H9 (cell line): Measurements from ENCODE around the gene TNMD. TPM values are rescaled to one million over a fixed set of nuclear protein-coding genes. Genes with fewer than 3 reads are reported as not detected.

Experiments
- DNase-seq: peaks from one replicate; pipeline ENCODE4 v3.0.0-alpha.2; 2017
- H2AFZ ChIP-seq: one replicate; pipeline ENCODE4 v1.6.1; 2013; ENCODE audit warnings: mild to moderate bottlenecking, low read length, control low read depth, moderate library complexity
- H2AK5ac ChIP-seq: 2 replicates; pipeline ENCODE4 v1.6.1; 2013; ENCODE audit warnings: low read length, control low read depth, mixed read lengths; ENCODE audit not compliant: insufficient read length
- H2BK120ac ChIP-seq: one replicate; pipeline ENCODE4 v1.6.1; 2013; ENCODE audit warnings: low read depth, mild to moderate bottlenecking, low read length, control low read depth, inconsistent platforms; ENCODE audit not compliant: poor library complexity, severe bottlenecking
- H2BK12ac ChIP-seq: 2 replicates; pipeline ENCODE4 v1.6.1; 2013; ENCODE audit warnings: low read length, control low read depth, mixed read lengths, low read depth; ENCODE audit not compliant: insufficient read length
- H2BK15ac ChIP-seq: 2 replicates; pipeline ENCODE4 v1.6.1; 2013; ENCODE audit warnings: low read depth, low read length, control low read depth
- H2BK20ac ChIP-seq: one replicate; pipeline ENCODE4 v1.6.1; 2013; ENCODE audit warnings: low read depth, mild to moderate bottlenecking, low read length, control low read depth, inconsistent platforms; ENCODE audit not compliant: poor library complexity, severe bottlenecking
- H2BK5ac ChIP-seq: 2 replicates; pipeline ENCODE4 v1.6.1; 2013; ENCODE audit warnings: low read length, control low read depth, mixed read lengths; ENCODE audit not compliant: insufficient read length
- H3K14ac ChIP-seq: 2 replicates; pipeline ENCODE4 v1.6.1; 2013; ENCODE audit warnings: low read length, control low read depth; ENCODE audit not compliant: insufficient read depth
- H3K18ac ChIP-seq: 2 replicates; pipeline ENCODE4 v1.6.1; 2013; ENCODE audit warnings: low read depth, mild to moderate bottlenecking, mixed read lengths, low read length, control low read depth; ENCODE audit not compliant: insufficient read length
- H3K23ac ChIP-seq: 2 replicates; pipeline ENCODE4 v1.6.1; 2013; ENCODE audit warnings: low read length, control low read depth, mixed read lengths, low read depth; ENCODE audit not compliant: insufficient read length
- H3K23me2 ChIP-seq: 2 replicates; pipeline ENCODE4 v1.6.1; 2013; ENCODE audit warnings: low read depth, mild to moderate bottlenecking, mixed read lengths, low read length, control low read depth; ENCODE audit not compliant: insufficient read length, poor library complexity, severe bottlenecking
- H3K27ac ChIP-seq: 2 replicates; pipeline ENCODE4 v1.5.1; 2013; ENCODE audit warnings: low read length, control low read depth, mixed read lengths, low read depth; ENCODE audit not compliant: insufficient read length
- H3K27me3 ChIP-seq: 2 replicates; pipeline ENCODE4 v1.6.1; 2013; ENCODE audit warnings: low read length, control low read depth, inconsistent platforms; ENCODE audit not compliant: insufficient read depth
- H3K4ac ChIP-seq: 2 replicates; pipeline ENCODE4 v1.6.1; 2013; ENCODE audit warnings: low read depth, mild to moderate bottlenecking, control low read depth, inconsistent platforms, low read length, moderate library complexity
- H3K4me1 ChIP-seq: 2 replicates; pipeline ENCODE4 v1.6.1; 2013; ENCODE audit warnings: low read length, control low read depth, inconsistent platforms; ENCODE audit not compliant: insufficient read depth
- H3K4me2 ChIP-seq: 2 replicates; pipeline ENCODE4 v1.6.1; 2013; ENCODE audit warnings: low read length, control low read depth, mixed read lengths; ENCODE audit not compliant: insufficient read length, insufficient read depth
- H3K56ac ChIP-seq: 2 replicates; pipeline ENCODE4 v1.6.1; 2013; ENCODE audit warnings: low read depth, mild to moderate bottlenecking, mixed read lengths, low read length, control low read depth; ENCODE audit not compliant: insufficient read length
- H3K79me1 ChIP-seq: 2 replicates; pipeline ENCODE4 v1.6.1; 2013; ENCODE audit warnings: low read depth, mild to moderate bottlenecking, moderate library complexity, low read length, control low read depth, inconsistent platforms; ENCODE audit not compliant: insufficient read depth, poor library complexity, severe bottlenecking
- H3K79me2 ChIP-seq: 2 replicates; pipeline ENCODE4 v1.6.1; 2013; ENCODE audit warnings: low read length, control low read depth, inconsistent platforms; ENCODE audit not compliant: insufficient read depth
- H3K9ac ChIP-seq: 2 replicates; pipeline ENCODE4 v1.6.1; 2013; ENCODE audit warnings: low read length, control low read depth, mixed read lengths; ENCODE audit not compliant: insufficient read length; ENCODE audit errors: extremely low read depth
- H3K9me3 ChIP-seq: one replicate; pipeline ENCODE4 v1.6.1; 2013; ENCODE audit warnings: low read depth, low read length, inconsistent platforms; ENCODE audit not compliant: control insufficient read depth
- H3T11ph ChIP-seq: one replicate; pipeline ENCODE4 v1.6.1; 2013; ENCODE audit warnings: mild to moderate bottlenecking, low read length, control low read depth, inconsistent platforms
- H4K20me1 ChIP-seq: one replicate; pipeline ENCODE4 v1.6.1; 2013; ENCODE audit not compliant: control insufficient read depth, insufficient read length, insufficient read depth
- H4K5ac ChIP-seq: 2 replicates; pipeline ENCODE4 v1.6.1; 2013; ENCODE audit warnings: low read depth, mild to moderate bottlenecking, mixed read lengths, low read length, control low read depth; ENCODE audit not compliant: insufficient read length
- H4K8ac ChIP-seq: replicated peaks from 2 replicates; pipeline ENCODE4 v1.6.1; 2013; ENCODE audit warnings: low read length, control low read depth, mixed read lengths, low read depth; ENCODE audit not compliant: insufficient read length
- H4K91ac ChIP-seq: 2 replicates; pipeline ENCODE4 v1.6.1; 2013; ENCODE audit warnings: low read depth, mild to moderate bottlenecking, moderate library complexity, mixed read lengths, low read length, control low read depth; ENCODE audit not compliant: insufficient read length
- H3K27ac Mint-ChIP-seq, 3 experiments: 2 replicates in 2 of 3; 3 replicates in 1 of 3; pipeline ENCODE4 v1.8.0; 2020 to 2021; ENCODE audit warnings: mixed read lengths in 3 of 3, mild to moderate bottlenecking in 1 of 3, moderate library complexity in 1 of 3
- H3K27me3 Mint-ChIP-seq: 2 replicates; pipeline ENCODE4 v1.8.0; 2021; ENCODE audit warnings: low read depth, mild to moderate bottlenecking, moderate library complexity, mixed read lengths
- H3K36me3 Mint-ChIP-seq, 3 experiments: 2 replicates in 2 of 3; 3 replicates in 1 of 3; pipeline ENCODE4 v1.8.0; 2020 to 2021; ENCODE audit warnings: low read depth in 3 of 3, mixed read lengths in 3 of 3; ENCODE audit not compliant: insufficient read depth in 1 of 3
- H3K4me1 Mint-ChIP-seq, 2 experiments: 2 replicates each; pipeline ENCODE4 v1.8.0; 2020; ENCODE audit warnings: mixed read lengths in 2 of 2
- H3K4me3 Mint-ChIP-seq, 2 experiments: 2 replicates in 1 of 2; 3 replicates in 1 of 2; pipeline ENCODE4 v1.8.0; 2020 to 2021; ENCODE audit warnings: mild to moderate bottlenecking in 2 of 2, mixed read lengths in 2 of 2, moderate library complexity in 1 of 2
- H3K9me3 Mint-ChIP-seq, 2 experiments: 2 replicates in 1 of 2; 3 replicates in 1 of 2; pipeline ENCODE4 v1.8.0; 2020; ENCODE audit warnings: mild to moderate bottlenecking in 2 of 2, mixed read lengths in 2 of 2, moderate library complexity in 1 of 2
- WGBS: extraction: QIAGEN DNeasy Blood & Tissue Kit; methylation state at CpG from one replicate; pipeline ENCODE4 v1.1.7; 2013; ENCODE audit warnings: missing lambda C conversion rate, low lambda C conversion rate, mixed read lengths; ENCODE audit not compliant: insufficient read length; ENCODE audit errors: extremely low coverage; 5-methylcytosine and 5-hydroxymethylcytosine counted together
- total RNA-seq: library from RNA; stranded (reverse); gene quantifications from 2 replicates; pipeline ENCODE4 v1.2.1, GENCODE V29; 2021
- TF ChIP-seq, protein P1 (sequence below): fragments of 200-600 bp; sonication (generic); conservative IDR thresholded peaks from 3 replicates; pipeline ENCODE4 v1.8.0; 2021; ENCODE audit warnings: antibody characterized with exemption, mild to moderate bottlenecking

TNMD gene
- total RNA-seq, 1 experiment from 2014 or later = 1.7 TPM

DNA sequence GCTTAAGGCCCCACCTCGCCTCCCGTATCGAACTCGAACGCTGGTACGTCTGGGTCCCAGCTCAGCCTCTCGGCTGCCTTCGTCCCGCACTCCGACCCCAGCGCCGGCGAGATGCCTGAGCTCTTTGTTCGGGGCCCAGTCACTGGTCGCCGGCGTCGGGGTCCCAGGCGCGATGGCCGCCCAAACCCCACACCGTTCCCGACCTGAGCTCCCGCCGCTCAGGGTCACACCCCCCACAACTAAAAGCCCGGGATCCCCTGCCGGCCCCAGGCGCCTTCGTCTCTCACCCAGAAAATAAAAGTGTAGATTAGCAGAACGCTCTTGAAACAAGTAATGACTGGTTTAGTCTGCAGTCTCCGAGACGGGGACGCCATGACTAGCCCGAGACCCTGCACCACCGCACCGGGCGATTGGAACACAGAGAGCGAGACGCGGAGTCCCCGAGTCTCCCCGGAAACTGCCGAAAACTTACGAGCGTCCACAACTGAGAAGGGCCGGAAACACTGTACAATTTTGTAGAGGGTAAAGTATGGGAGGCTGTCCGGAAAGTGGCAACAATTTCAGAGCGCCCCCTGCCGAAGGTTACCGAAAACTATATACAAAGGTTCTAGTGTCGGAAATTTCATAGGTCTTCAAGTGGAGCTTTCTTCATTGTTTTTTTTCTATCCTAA is 51.7 kb downstream of the TNMD start, which contains the start of gene TSPAN6:
TSS of gene TSPAN6 (minus strand) at position 486 of the 671 bp plus-strand sequence. CDS start at position 374, 112 bp downstream.
- Mint-ChIP-seq H3K4me1 (peaks cover 8 to 12% of the 10 kb centered on the region in 2 experiments), H3K36me3 (peaks cover 10 to 33% (median 22%) of the 10 kb centered on the region in 3 experiments), H3K27ac (peak within 1 kb of the TSS; percentile 92 to 99 (median 99)), H3K27me3 (no peaks in the 10 kb centered on the region; the same call in 1 of the 2 replicates), H3K9me3 (peaks cover 4 to 58% of the 10 kb centered on the region in 2 experiments; a peak in 4 of 5 replicates), H3K4me3 (peak within 1 kb of the TSS; percentile 84 to 96)
- Histone ChIP-seq H3K23me2 (no peaks in the 10 kb centered on the region), H4K91ac (no peak within 1 kb of the TSS), H3K23ac (no peak within 1 kb of the TSS), H2BK5ac (no peak within 1 kb of the TSS), H3K14ac (peak within 1 kb of the TSS; percentile 74), H3K9ac (peak within 1 kb of the TSS; percentile 70), H4K8ac (no peak within 1 kb of the TSS), H3K27me3 (no peaks in the 10 kb centered on the region), H4K20me1 (no peaks in the 10 kb centered on the region), H3K9me3 (no peaks in the 10 kb centered on the region), H4K5ac (no peak within 1 kb of the TSS), H2BK15ac (no peak within 1 kb of the TSS), H3T11ph (no peak within 1 kb of the TSS), H3K4me2 (peak within 1 kb of the TSS; percentile 51), H2AFZ (no peak within 1 kb of the TSS), H3K56ac (no peak within 1 kb of the TSS), H2BK20ac (no peak within 1 kb of the TSS), H2AK5ac (no peak within 1 kb of the TSS), H3K79me1 (no peaks in the 10 kb centered on the region), H2BK12ac (no peak within 1 kb of the TSS), H3K18ac (peak within 1 kb of the TSS; percentile 66), H3K4me1 (no peaks in the 10 kb centered on the region; the same call in 1 of the 2 replicates), H2BK120ac (peak within 1 kb of the TSS; percentile 24), H3K79me2 (no peaks in the 10 kb centered on the region), H3K4ac (no peak within 1 kb of the TSS), H3K27ac (no peak within 1 kb of the TSS)
- peak; percentile 72 for DNase-seq
- no CpG with 5 or more reads among the region's 51 CpGs for WGBS
- TF ChIP-seq, protein P1, sequence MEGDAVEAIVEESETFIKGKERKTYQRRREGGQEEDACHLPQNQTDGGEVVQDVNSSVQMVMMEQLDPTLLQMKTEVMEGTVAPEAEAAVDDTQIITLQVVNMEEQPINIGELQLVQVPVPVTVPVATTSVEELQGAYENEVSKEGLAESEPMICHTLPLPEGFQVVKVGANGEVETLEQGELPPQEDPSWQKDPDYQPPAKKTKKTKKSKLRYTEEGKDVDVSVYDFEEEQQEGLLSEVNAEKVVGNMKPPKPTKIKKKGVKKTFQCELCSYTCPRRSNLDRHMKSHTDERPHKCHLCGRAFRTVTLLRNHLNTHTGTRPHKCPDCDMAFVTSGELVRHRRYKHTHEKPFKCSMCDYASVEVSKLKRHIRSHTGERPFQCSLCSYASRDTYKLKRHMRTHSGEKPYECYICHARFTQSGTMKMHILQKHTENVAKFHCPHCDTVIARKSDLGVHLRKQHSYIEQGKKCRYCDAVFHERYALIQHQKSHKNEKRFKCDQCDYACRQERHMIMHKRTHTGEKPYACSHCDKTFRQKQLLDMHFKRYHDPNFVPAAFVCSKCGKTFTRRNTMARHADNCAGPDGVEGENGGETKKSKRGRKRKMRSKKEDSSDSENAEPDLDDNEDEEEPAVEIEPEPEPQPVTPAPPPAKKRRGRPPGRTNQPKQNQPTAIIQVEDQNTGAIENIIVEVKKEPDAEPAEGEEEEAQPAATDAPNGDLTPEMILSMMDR = peak; percentile 61; the same call in 2 of the 3 replicates
